NCI-H2107 treated with DMSO at 0.1 percent for 48 hours (cell line): ENCODE data around the gene GABRB1.

ENCODE experiments used
- DNase-seq: peaks from one replicate; lab custom pipeline; 2025; ENCODE audit not compliant: unreplicated experiment; lab: John Stamatoyannopoulos, UW

GABRB1 gene

GRCh38 chr4:47031011-47031678 is at the start of gene GABRB1:
TSS of gene GABRB1 (plus strand) at chr4:47031567.
- no peak for DNase-seq

DNA sequence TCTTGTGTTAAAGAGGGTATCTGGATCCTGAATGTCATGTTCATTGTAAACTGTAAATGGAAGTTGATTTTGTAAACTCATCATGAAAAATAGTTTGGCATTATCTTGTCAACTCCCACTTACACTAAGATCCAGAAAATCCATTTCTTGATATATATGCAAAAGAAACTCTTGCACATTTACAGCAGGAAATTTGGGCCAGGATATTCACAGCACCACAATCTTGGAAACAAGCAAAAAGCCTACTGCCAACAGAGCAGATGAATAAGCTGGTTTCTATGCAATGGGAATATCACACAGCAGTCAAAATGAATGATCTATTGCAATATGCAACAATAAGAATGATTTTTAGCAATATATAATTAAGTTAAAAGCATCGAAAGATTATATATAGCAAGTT is 46.6 kb upstream of the GABRB1 start:
- no peak for DNase-seq

DNA sequence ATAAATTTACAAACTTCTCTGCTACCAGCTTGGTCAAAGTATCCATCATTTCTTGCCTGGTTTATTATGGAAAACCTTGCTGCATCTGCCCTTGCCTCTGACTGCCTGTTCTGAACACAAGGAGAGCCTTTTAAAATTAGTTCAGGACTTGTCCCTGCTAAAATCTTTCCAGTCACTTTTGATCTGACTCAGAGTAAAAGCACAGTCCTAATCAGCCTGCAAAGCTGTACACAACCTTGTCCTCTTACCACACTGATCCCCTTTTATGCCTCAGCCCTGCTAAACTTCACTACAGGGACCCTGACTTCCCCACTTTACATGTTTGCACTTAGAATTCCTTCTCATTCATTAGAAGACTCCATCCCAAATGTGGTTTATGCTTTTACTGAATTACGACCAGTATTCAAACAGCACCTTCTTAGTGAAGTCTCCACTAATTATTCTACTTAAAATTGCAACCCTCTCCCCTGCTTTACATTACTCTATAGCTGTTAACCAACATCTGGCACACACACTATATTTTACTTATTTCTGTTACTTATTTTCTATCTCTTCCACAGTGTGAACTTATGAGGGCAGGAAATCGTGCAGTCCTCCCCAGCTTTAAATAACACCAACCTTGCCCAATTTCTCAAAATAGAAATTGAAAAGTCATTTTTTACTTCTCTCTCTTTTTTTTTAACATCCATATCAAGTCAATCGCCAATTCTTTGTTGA is 44.3 kb upstream of the GABRB1 start:
- no peak for DNase-seq

- DNase-seq, result no peak
These were observed 39.0 kb upstream of the GABRB1 start for GRCh38 chr4:46992338-46992737.

DNA sequence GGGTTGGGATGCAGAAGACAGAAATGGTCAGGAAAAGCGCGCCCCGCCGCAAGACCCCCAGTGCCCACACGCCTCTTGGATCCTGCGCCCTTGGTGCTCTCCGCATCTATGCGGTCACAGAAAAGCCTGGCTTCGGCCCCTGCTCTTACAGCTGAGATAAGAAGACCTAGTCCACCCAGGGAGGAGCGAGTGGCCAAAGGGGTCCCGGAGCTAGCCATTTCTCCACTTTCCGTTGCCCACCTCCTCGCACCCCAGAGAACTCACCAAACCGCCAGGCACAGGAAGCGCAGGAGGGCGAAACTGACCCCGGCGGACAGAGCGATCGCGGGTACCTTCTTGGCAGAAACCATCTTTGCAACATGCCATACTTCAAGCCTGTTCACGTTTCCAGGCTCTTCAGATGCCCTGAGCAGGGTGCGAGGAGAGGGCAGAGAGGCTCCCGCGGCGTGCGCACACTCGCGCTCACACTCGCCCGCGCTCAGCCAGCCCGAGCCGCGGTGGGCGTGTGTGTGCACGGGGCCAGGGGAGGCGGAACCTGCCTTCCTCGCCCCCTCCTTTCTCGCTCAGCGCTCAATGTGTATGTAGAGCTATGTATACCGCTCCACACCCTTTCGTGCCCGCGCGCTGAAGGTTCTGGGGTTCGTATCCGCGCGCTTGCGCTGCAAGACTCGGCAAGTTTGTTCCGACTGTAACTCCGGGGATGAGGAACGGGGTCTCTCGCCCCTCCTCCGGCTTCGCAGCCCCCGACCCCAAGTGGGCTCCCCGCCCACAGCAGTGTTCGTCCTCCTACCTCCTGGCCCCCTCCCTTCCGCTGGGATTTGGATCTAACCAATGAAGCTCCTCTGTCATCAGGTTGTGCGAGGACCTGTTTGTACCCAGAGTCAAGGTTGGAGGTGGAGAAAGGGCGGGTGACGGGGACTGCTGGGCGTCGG is 38.0 kb upstream of the GABRB1 start, which contains the start of gene GABRA4:
Gene GABRA4 (minus strand): TSS at position 507 of the 932 bp plus-strand sequence. CDS start 157 bp downstream, at position 350.
- no peak for DNase-seq

DNA sequence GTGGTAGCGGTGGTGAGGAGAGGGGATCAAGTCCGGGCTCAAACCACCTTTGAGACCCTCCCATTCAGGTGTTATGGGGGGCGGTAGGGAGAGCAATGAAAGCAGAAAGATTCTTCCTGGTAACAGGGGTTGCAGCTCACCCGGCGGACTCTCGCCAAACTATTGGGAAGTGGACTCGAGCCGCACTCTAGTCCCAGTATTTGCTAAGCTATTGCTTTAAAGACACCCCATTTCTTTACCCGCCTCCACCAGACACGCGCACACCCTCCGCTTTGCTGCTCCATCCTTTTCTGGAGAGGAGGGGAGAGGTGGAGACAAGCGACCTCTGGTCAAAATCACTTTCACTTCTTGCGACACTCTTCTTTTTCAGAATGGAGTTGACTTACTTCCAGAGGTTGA is 37.4 kb upstream of the GABRB1 start:
- DNase-seq, result no peak

GRCh38 chr4:46999566-46999965 is 31.8 kb upstream of the GABRB1 start:
- DNase-seq, result no peak

DNA sequence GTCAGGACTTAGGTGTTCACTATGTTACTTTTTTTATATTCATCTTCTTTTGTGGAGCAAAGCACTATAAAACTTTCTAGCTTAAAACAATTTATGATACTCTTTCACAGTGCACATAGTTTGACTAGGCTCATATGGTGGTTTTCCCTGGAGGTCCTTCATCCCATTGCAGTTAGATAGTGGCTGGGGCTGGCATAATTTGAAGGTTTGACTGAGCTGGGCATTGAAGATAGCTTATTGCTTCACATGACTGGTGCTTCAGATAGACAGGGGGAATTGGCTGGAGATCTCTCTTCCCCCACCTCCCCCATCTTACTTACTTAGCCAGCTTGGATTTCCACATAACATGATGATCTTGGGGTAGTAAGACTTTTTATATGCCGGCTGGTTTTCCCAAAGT is 31.0 kb upstream of the GABRB1 start:
- no peak for DNase-seq

DNA sequence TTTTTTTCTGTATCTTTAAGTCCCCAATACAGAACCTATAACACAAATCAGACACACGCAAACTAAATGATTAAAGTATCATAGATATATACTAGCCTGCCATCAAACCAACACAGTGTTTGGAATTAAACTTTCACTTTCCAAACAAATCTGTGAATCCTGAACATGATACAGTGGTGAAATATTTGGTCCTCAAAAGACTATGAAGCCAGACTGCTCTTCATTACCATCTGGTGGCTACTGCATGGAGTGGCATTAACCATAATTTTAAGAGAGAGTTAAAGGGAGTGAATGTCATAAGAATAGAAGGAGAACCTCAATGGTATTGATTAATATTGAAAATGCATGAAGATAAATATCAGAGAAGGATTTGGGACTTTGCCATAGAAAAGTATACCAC is 28.8 kb upstream of the GABRB1 start:
- no peak for DNase-seq

- no peak for DNase-seq
These were observed 20.9 kb upstream of the GABRB1 start for GRCh38 chr4:47010347-47010911.

GRCh38 chr4:47010912-47011446 is 20.4 kb upstream of the GABRB1 start:
- no peak for DNase-seq

DNA sequence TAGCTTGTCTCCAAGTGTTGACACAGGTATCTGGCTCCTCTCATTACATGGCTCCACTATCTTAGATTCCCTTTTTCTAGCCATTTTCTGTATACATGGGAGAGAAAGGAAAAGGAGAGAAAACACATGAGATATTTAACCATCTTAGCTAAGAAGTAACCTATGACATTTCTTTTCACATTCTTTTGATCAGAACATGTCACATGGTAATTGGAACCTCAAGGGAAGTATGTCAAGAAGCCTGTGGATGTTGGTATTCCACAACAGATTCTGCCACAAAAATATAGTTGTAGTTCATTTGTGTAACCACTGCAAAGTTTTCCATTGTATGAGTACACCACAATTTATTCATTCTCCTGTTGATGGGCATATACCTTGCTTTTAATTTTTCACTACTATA is 18.7 kb upstream of the GABRB1 start:
- DNase-seq, result no peak

GRCh38 chr4:47013373-47013772 is 18.0 kb upstream of the GABRB1 start:
- DNase-seq, result no peak

- no peak for DNase-seq
These were observed 14.3 kb upstream of the GABRB1 start for GRCh38 chr4:47017081-47017480.

DNA sequence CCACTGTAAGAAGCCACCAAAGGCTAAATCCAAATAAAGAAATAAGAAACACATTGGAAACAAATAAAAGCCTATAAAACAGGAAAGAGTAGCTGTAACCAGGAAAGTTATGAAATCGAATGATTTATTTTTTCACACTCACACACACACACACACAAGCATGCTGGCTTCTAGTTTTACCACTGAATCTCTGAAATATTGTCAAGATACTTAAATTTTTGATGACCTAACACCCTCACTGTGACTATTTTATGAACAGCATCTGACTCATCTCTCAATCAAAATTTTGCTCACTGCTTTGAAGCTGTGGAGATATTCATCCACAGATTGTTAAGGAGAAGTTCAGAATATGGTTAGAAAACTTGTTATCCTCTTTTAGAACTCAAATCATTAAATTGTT is 13.9 kb upstream of the GABRB1 start:
- no peak for DNase-seq

GRCh38 chr4:47031751-47032404 is 511 bp downstream of the GABRB1 start:
- no peak for DNase-seq

- no peak for DNase-seq
These were observed 1.2 kb downstream of the GABRB1 start for GRCh38 chr4:47032405-47033106.

- no peak for DNase-seq
These were observed 6.9 kb downstream of the GABRB1 start for GRCh38 chr4:47038263-47038662.

DNA sequence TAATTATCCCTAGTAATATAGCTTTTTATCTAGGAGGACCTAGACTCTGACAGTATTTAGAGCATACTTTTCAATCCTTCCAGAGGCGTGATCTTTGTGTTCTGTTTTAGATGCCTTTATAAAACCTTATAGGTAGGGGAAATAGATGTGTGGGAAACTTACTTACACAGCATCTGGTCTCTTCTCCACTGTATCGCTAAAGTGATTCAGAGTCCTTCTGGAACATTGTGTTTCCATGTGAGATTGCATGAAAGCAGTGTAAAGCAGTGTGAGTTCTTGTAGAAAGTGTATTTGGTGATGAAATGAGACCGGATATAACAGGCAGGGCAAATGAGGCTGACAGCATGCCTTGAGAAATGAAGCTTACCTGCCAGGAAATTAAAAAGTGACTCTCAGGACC is 9.5 kb downstream of the GABRB1 start:
- no peak for DNase-seq

DNA sequence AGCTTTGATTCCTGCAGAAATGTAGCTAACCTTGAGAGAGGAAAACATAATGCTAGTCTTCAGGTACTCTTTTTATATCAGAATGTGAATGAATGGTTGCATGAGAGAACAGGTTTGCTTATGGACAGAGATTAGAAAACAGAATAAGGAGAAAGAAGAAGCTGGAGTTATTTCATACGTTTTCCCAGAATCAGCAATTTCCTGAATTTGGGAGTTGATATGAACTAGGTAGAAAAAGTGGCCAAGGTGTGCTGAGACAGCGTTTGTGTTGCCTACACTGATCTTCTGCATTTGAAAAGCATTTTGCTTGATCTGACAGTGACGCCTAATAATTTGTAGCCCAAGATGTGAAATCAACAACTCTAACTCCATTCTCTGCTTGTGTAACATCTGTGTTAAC is 12.5 kb downstream of the GABRB1 start:
- DNase-seq, result no peak
